H1 (cell line): ENCODE results near the gene ENTR1. TPM values are rescaled to one million over a fixed set of nuclear protein-coding genes. Genes with fewer than 3 reads are reported as not detected.
A peak's percentile ranks its signal among the peaks of the same experiment; 100 is the strongest.

Source experiments
- CTCF ChIA-PET: fragments of 300-600 bp; sonication (Branson Sonifier 250); formaldehyde crosslinking; loops from one replicate; lab custom pipeline; 2021; ENCODE audit not compliant: partially characterized antibody; lab: Charles Lee
- POLR2A ChIA-PET: fragments of 300-600 bp; sonication (Branson Sonifier 250); formaldehyde crosslinking; loops from one replicate; lab custom pipeline; 2021; ENCODE audit warnings: inconsistent platforms; ENCODE audit not compliant: partially characterized antibody; lab: Charles Lee
- DNase-seq, 2 experiments: peaks; one replicate each; pipeline versions ENCODE4 v3.0.0 to v3.0.0-alpha.2; 2010 to 2022; ENCODE audit warnings: low spot score in 2 of 2, low read depth in 1 of 2, mixed read lengths in 1 of 2
- FAIRE-seq: peaks from 2 replicates; lab custom pipeline; 2011; peaks lifted over from hg19 to GRCh38; lab: Jason Lieb, UNC
- H2AFZ ChIP-seq: 2 replicates; pipeline ENCODE4 v1.8.1; 2012; ENCODE audit warnings: low read length, inconsistent platforms
- H2AK5ac ChIP-seq: 2 replicates; pipeline ENCODE4 v1.6.1; 2013; ENCODE audit warnings: low read depth, low read length
- H2BK120ac ChIP-seq: replicated peaks from 2 replicates; pipeline ENCODE3; 2013; ENCODE audit warnings: low read depth, low read length, inconsistent platforms
- H2BK12ac ChIP-seq: 2 replicates; pipeline ENCODE4 v1.6.1; 2013; ENCODE audit warnings: low read depth, low read length
- H2BK15ac ChIP-seq: 2 replicates; pipeline ENCODE4 v1.6.1; 2013; ENCODE audit warnings: low read length
- H2BK20ac ChIP-seq: 2 replicates; pipeline ENCODE4 v1.6.1; 2013; ENCODE audit warnings: low read length
- H2BK5ac ChIP-seq: 2 replicates; pipeline ENCODE4 v1.6.1; 2013; ENCODE audit warnings: low read depth, low read length
- H3K14ac ChIP-seq: 2 replicates; pipeline ENCODE4 v1.6.1; 2013; ENCODE audit warnings: inconsistent platforms; ENCODE audit not compliant: insufficient read length
- H3K18ac ChIP-seq: 2 replicates; pipeline ENCODE4 v1.6.1; 2013; ENCODE audit warnings: low read length; ENCODE audit errors: extremely low read depth
- H3K23ac ChIP-seq: 2 replicates; pipeline ENCODE4 v1.6.1; 2013; ENCODE audit warnings: inconsistent platforms; ENCODE audit not compliant: insufficient read length
- H3K23me2 ChIP-seq: 2 replicates; pipeline ENCODE4 v1.6.1; 2013; ENCODE audit warnings: low read depth, low read length
- H3K27ac ChIP-seq: 2 replicates; pipeline ENCODE4 v1.6.1; 2011; ENCODE audit warnings: low read depth, low read length, inconsistent platforms
- H3K27me3 ChIP-seq, 4 experiments: replicated peaks in 1 of 4; 1 replicate in 1 of 4; 2 replicates in 3 of 4; pipeline versions ENCODE4 v1.6.1 to v1.8.1; 2011 to 2013; ENCODE audit warnings: low read length in 3 of 4, mild to moderate bottlenecking in 3 of 4, inconsistent platforms in 2 of 4, mixed read lengths in 2 of 4, moderate library complexity in 1 of 4; ENCODE audit not compliant: control insufficient read depth in 3 of 4, insufficient read depth in 3 of 4; ENCODE audit errors: extremely low read depth in 1 of 4
- H3K36me3 ChIP-seq, 4 experiments: 2 replicates each; pipeline versions ENCODE4 v1.6.1 to v1.8.1; 2011 to 2013; ENCODE audit warnings: mild to moderate bottlenecking in 4 of 4, low read length in 3 of 4, moderate library complexity in 2 of 4, control low read depth in 1 of 4, inconsistent platforms in 1 of 4; ENCODE audit not compliant: insufficient read depth in 4 of 4, control insufficient read depth in 2 of 4
- H3K4ac ChIP-seq: replicated peaks from 2 replicates; pipeline ENCODE3; 2013; ENCODE audit warnings: low read length, low read depth, mixed read lengths, inconsistent platforms; ENCODE audit not compliant: insufficient read length
- H3K4me1 ChIP-seq, 4 experiments: replicated peaks in 1 of 4; 1 replicate in 1 of 4; 2 replicates in 3 of 4; pipeline versions ENCODE4 v1.6.1 to v1.8.1; 2011 to 2013; ENCODE audit warnings: low read length in 3 of 4, inconsistent platforms in 2 of 4, mixed read lengths in 1 of 4; ENCODE audit not compliant: insufficient read depth in 4 of 4, control insufficient read depth in 3 of 4
- H3K4me2 ChIP-seq, 2 experiments: 2 replicates each; pipeline versions ENCODE4 v1.6.1 to v1.8.1; 2011 to 2013; ENCODE audit warnings: low read depth in 2 of 2, low read length in 2 of 2, control low read depth in 1 of 2, inconsistent platforms in 1 of 2, mild to moderate bottlenecking in 1 of 2; ENCODE audit not compliant: insufficient read depth in 1 of 2
- H3K4me3 ChIP-seq, 4 experiments: fragments of 200-600, 300-600 bp in 1 of 4; sonication (generic), shearing (Covaris generic), sonication (Bioruptor Twin) in 1 of 4; 2 replicates each; pipeline versions ENCODE4 v1.5.1 to v1.8.1; 2011 to 2016; ENCODE audit warnings: low read length in 4 of 4, low read depth in 3 of 4, control low read depth in 2 of 4, inconsistent platforms in 2 of 4, mild to moderate bottlenecking in 2 of 4, mixed read lengths in 1 of 4, moderate library complexity in 1 of 4; ENCODE audit not compliant: insufficient read depth in 2 of 4; ENCODE audit errors: extremely low read depth in 1 of 4
- H3K56ac ChIP-seq: replicated peaks from 2 replicates; pipeline ENCODE3; 2013; ENCODE audit warnings: low read depth, mild to moderate bottlenecking, mixed read lengths, low read length, inconsistent platforms; ENCODE audit not compliant: insufficient read length
- H3K79me1 ChIP-seq: 2 replicates; pipeline ENCODE4 v1.6.1; 2013; ENCODE audit warnings: low read depth, low read length, control low read depth
- H3K79me2 ChIP-seq, 2 experiments: 2 replicates each; pipeline versions ENCODE4 v1.6.1 to v1.8.1; 2012 to 2013; ENCODE audit warnings: low read length in 2 of 2, mild to moderate bottlenecking in 2 of 2, inconsistent platforms in 1 of 2; ENCODE audit not compliant: insufficient read depth in 2 of 2, control insufficient read depth in 1 of 2
- H3K9ac ChIP-seq, 4 experiments: replicated peaks in 1 of 4; 1 replicate in 1 of 4; 2 replicates in 3 of 4; pipeline versions ENCODE4 v1.6.1 to v1.8.1; 2011 to 2013; ENCODE audit warnings: low read depth in 3 of 4, low read length in 3 of 4, control low read depth in 2 of 4, mild to moderate bottlenecking in 2 of 4, moderate library complexity in 2 of 4, inconsistent platforms in 1 of 4; ENCODE audit errors: extremely low read depth in 1 of 4
- H3K9me3 ChIP-seq, 2 experiments: 2 replicates each; pipeline versions ENCODE4 v1.6.1 to v1.8.1; 2012 to 2013; ENCODE audit warnings: mild to moderate bottlenecking in 2 of 2, moderate library complexity in 2 of 2, control low read depth in 1 of 2, inconsistent platforms in 1 of 2, low read depth in 1 of 2, low read length in 1 of 2, mixed read lengths in 1 of 2; ENCODE audit not compliant: insufficient read depth in 2 of 2
- H4K20me1 ChIP-seq, 2 experiments: replicated peaks in 1 of 2; 2 replicates each; pipeline versions ENCODE3 to v1.8.1; 2011 to 2013; ENCODE audit warnings: inconsistent platforms in 2 of 2, low read length in 2 of 2, mild to moderate bottlenecking in 1 of 2; ENCODE audit not compliant: insufficient read depth in 2 of 2, control insufficient read depth in 1 of 2
- H4K5ac ChIP-seq: 2 replicates; pipeline ENCODE4 v1.6.1; 2013; ENCODE audit warnings: low read length, low read depth, mixed read lengths, inconsistent platforms; ENCODE audit not compliant: insufficient read length
- H4K8ac ChIP-seq: 2 replicates; pipeline ENCODE4 v1.8.0; 2013; ENCODE audit warnings: mild to moderate bottlenecking, moderate library complexity, low read length, inconsistent platforms; ENCODE audit not compliant: insufficient read depth; ENCODE audit errors: extremely low read depth
- H4K91ac ChIP-seq: replicated peaks from 2 replicates; pipeline ENCODE3; 2013; ENCODE audit warnings: low read length, mixed read lengths, inconsistent platforms; ENCODE audit not compliant: insufficient read length
- ASH2L ChIP-seq: fragments of 200-600, 300-600 bp; sonication (generic); IDR thresholded peaks from one replicate; pipeline ENCODE4 v1.7.1; 2017; ENCODE audit warnings: low read length
- CBX5 ChIP-seq: fragments of 300-800, 300-1000 bp; sonication (generic); IDR thresholded peaks from 2 replicates; pipeline ENCODE4 v1.7.1; 2016; ENCODE audit warnings: antibody characterized with exemption, low read length, low read depth
- CTBP2 ChIP-seq: IDR thresholded peaks from 2 replicates; pipeline ENCODE4 v1.7.0; 2011; ENCODE audit warnings: borderline replicate concordance, mild to moderate bottlenecking, moderate library complexity, mixed read lengths, low read length; ENCODE audit not compliant: insufficient read depth, insufficient read length
- EGR1 ChIP-seq: IDR thresholded peaks from 2 replicates; pipeline ENCODE4 v1.6.1; 2011; ENCODE audit warnings: low read depth, low read length, borderline replicate concordance
- HDAC6 ChIP-seq: IDR thresholded peaks from one replicate; pipeline ENCODE4 v1.7.1; 2012; ENCODE audit warnings: low read depth, mild to moderate bottlenecking, inconsistent platforms, low read length, moderate library complexity
- JUND ChIP-seq: IDR thresholded peaks from 2 replicates; pipeline ENCODE4 v1.6.1; 2011; ENCODE audit warnings: mild to moderate bottlenecking, improper control_type of control experiment, low read length
- KDM1A ChIP-seq: fragments of 200-600, 300-600 bp; sonication (generic); IDR thresholded peaks from 2 replicates; pipeline ENCODE4 v1.7.1; 2016; ENCODE audit warnings: mild to moderate bottlenecking, low read length, borderline replicate concordance
- POLR2AphosphoS5 ChIP-seq: IDR thresholded peaks from 2 replicates; pipeline ENCODE4 v1.6.1; 2011; ENCODE audit warnings: low read depth, low read length
- SP1 ChIP-seq: IDR thresholded peaks from 2 replicates; pipeline ENCODE4 v1.6.1; 2011; ENCODE audit warnings: low read depth, low read length
- SUZ12 ChIP-seq: fragments of 200-600 bp; sonication (generic); IDR thresholded peaks from 2 replicates; pipeline ENCODE4 v1.6.1; 2012; ENCODE audit warnings: mild to moderate bottlenecking, inconsistent platforms, low read length, moderate library complexity, mixed read lengths
- WGBS, 2 experiments: shearing (Covaris generic) in 1 of 2; methylation state at CpG; one replicate each; pipeline versions ENCODE4 v1.1.6 to v1.1.7; 2013 to 2015; ENCODE audit warnings: low lambda C conversion rate in 2 of 2, mixed read lengths in 2 of 2, inconsistent platforms in 1 of 2, low coverage in 1 of 2, missing lambda C conversion rate in 1 of 2; ENCODE audit not compliant: insufficient replicate concordance in 2 of 2, insufficient coverage in 1 of 2, insufficient read length in 1 of 2; ENCODE audit errors: extremely low coverage in 1 of 2, missing lambda C conversion rate in 1 of 2; 5-methylcytosine and 5-hydroxymethylcytosine counted together
- polyA plus RNA-seq, 7 experiments: library from polyadenylated mRNA; depleted of rRNA in 3 of 7; stranded (reverse) in 5 of 7; unstranded in 2 of 7; fragments of >200 nt in 5 of 7; fragments of 200-250 nt in 2 of 7; gene quantifications; 1 replicate in 5 of 7; 2 replicates in 1 of 7; 4 replicates in 1 of 7; pipeline versions ENCODE4 v1.2.1 to v1.2.3, GENCODE V29; 2011 to 2013; ENCODE audit warnings: missing spikeins in 2 of 7, mixed read lengths in 2 of 7
- total RNA-seq: library from RNA; stranded (reverse); fragmentation: NEBNext Ultra II Directional; extraction: Animal tissue kit (Norgen Biotek cat#: 25700); gene quantifications from 2 replicates; pipeline ENCODE4 v1.2.1, GENCODE V29; 2021

ENTR1 gene
- total and polyA plus RNA-seq, 2 of the 8 experiments (the other 6 are each of a cell fraction or from before 2014, with no cell fraction given): 65.2 to 102 TPM

DNA sequence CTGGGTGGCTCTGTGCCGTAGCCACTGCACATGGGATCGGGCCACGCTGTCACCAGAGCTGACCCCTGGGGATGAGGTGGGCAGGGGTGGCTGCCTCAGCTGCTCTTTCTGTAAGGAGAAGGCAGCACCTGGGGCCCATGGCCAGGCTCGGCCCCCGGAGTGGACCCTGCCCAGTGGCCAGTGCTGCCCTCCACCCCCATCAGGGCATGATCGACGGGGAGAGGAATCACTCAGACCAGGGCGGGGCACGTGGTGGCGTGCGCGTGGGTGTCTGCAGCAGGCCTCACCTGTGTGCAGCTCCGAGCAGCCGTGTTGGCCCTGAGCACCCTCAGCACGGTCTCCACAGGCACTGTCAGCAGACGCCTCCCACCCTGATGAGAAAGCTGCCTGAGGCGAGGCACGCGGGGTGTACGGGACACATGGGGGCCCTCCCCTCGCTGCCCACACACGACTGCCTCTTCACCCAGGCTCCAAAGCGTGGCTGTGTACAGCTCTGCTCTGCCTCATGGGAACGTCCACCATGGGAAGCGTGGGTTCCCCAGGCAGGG is 28.4 kb downstream of the ENTR1 start:
- H2BK20ac ChIP-seq: no peak overlapping the region
- no peak overlapping the region for H2AK5ac ChIP-seq
- no peaks in the 10 kb centered on the region for H3K9me3 ChIP-seq
- no peak overlapping the region for H3K4ac ChIP-seq
- no peak overlapping the region for H3K27ac ChIP-seq
- no peaks in the 10 kb centered on the region for H3K4me1 ChIP-seq
- H2BK12ac ChIP-seq: no peak overlapping the region
- H2BK120ac ChIP-seq: no peak overlapping the region
- H3K79me1 ChIP-seq: no peaks in the 10 kb centered on the region; the same call in 1 of the 2 replicates
- peak overlapping the region; percentile 68; the same call in 1 of the 2 replicates for H4K8ac ChIP-seq
- no peak overlapping the region for H3K23ac ChIP-seq
- H2AFZ ChIP-seq: no peak overlapping the region
- H3K79me2 ChIP-seq: no peaks in the 10 kb centered on the region
- H4K20me1 ChIP-seq: peaks cover 2 to 11% of the 10 kb centered on the region in 2 experiments
- no peak overlapping the region for H2BK15ac ChIP-seq
- no peak overlapping the region for H4K91ac ChIP-seq
- no peak overlapping the region for H3K14ac ChIP-seq
- DNase-seq (no peak), FAIRE-seq (no peak)
- POLR2A ChIA-PET: interaction anchor here (1.5 to 14.0 kb wide), 6 partner anchors 9 to 57 kb away, joined by 3 to 139 read pairs (median 10); partner anchors contain the start of genes CARD9, INPP5E and SNAPC4
- no peak overlapping the region for H3K4me3 ChIP-seq
- no peak overlapping the region for H3K9ac ChIP-seq
- no peaks in the 10 kb centered on the region for H3K27me3 ChIP-seq
- H3K56ac ChIP-seq: no peak overlapping the region
- no peak overlapping the region for H3K18ac ChIP-seq
- no peak overlapping the region for H3K4me2 ChIP-seq
- no peak overlapping the region for H2BK5ac ChIP-seq
- H3K23me2 ChIP-seq: no peaks in the 10 kb centered on the region
- CTCF ChIA-PET: interaction anchor here (0.7 to 2.4 kb wide), 4 partner anchors 14 to 60 kb away, joined by 3 to 10 read pairs (median 4); partner anchors contain the start of gene DNLZ
- peaks cover 6 to 66% (median 35%) of the 10 kb centered on the region in 4 experiments; a peak in 7 of 8 replicates for H3K36me3 ChIP-seq
- WGBS, 2 experiments: 86% methylated on average over 24 of the region's 25 CpGs; no CpG with 5 or more reads in 1 of the 2 experiments
- TF ChIP-seq HDAC6: no peak
- TF ChIP-seq SUZ12: no peak
- TF ChIP-seq KDM1A: no peak
- TF ChIP-seq CBX5: no peak
- TF ChIP-seq SP1: no peak
- no peak for TF ChIP-seq POLR2AphosphoS5
- no peak for TF ChIP-seq JUND
- TF ChIP-seq CTBP2: no peak
- TF ChIP-seq EGR1: no peak
- TF ChIP-seq ASH2L: no peak
- no peak overlapping the region for H4K5ac ChIP-seq
